Measurements from ENCODE around the gene CLOCK.

Gene CLOCK

GRCh38 chr4:55491486-55491885, 55.2 kb downstream of the CLOCK start:
- Histone ChIP-seq H3K36me3 (ENCODE audit: control insufficient read depth in 1 of 2, insufficient read depth in 2 of 2, low read length in 2 of 2) (peaks cover 8 to 12% of the 10 kb centered on the region in 2 donors), H3K27ac (ENCODE audit: low read depth, low read length) (no peak overlapping the region), H3K9me3 (ENCODE audit: control insufficient read depth in 1 of 2, low read length in 2 of 2) (no peaks in the 10 kb centered on the region), H3K27me3 (ENCODE audit: control insufficient read depth in 1 of 2, insufficient read depth in 2 of 2, low read length in 2 of 2) (no peaks in the 10 kb centered on the region), H3K4me3 (ENCODE audit: low read depth in 1 of 2, low read length in 2 of 2) (no peak overlapping the region), H3K9ac (ENCODE audit: low read depth in 1 of 2, low read length in 2 of 2) (no peak overlapping the region), H3K4me1 (ENCODE audit: control insufficient read depth in 1 of 2, insufficient read depth in 2 of 2, low read length in 2 of 2) (no peaks in the 10 kb centered on the region)

DNA sequence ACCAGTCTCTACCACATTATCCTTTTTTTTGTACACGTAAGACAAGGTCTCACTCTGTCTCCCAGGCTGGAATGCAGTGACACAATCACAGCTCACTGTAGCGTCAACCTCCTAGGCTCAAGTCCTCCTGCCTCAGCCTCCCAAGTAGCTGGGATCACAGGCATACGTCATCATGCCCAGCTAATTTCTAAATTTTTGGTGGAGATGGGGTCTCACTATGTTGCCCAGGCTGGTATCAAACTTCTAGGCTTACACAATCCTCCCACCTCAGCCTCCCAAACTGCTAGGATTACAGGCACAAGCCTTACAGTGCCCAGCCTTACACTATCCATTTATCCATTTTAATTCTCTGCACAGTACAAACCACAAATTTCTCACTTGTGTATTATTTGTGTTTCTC, 58.0 kb downstream of the CLOCK start:
- Histone ChIP-seq H3K4me3 (ENCODE audit: low read depth in 1 of 2, low read length in 2 of 2) (no peak overlapping the region), H3K27ac (ENCODE audit: low read depth, low read length) (no peak overlapping the region), H3K36me3 (ENCODE audit: control insufficient read depth in 1 of 2, insufficient read depth in 2 of 2, low read length in 2 of 2) (peaks cover 5 to 10% of the 10 kb centered on the region in 2 donors)

DNA sequence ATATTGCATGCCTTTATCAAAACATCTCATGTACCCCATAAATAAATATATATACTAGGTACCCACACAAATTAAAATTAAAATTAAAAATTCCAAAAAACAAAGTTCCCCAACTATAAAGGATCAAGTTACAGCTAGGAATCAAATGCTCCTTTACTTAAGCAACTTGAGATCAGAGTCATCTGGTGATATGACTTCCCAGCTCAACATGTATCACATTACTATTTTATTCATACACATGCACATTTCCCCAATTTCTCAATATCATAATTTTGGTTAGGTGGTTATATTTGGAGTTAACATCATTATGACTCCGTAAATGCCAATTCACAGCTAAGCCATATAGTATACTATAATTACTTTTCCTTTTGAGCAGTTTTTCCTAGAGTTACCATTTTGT, 60.9 kb downstream of the CLOCK start:
- Histone ChIP-seq H3K27ac (ENCODE audit: low read depth, low read length) (no peak overlapping the region), H3K36me3 (ENCODE audit: control insufficient read depth in 1 of 2, insufficient read depth in 2 of 2, low read length in 2 of 2) (peaks cover 5 to 10% of the 10 kb centered on the region in 2 donors), H3K27me3 (ENCODE audit: control insufficient read depth in 1 of 2, insufficient read depth in 2 of 2, low read length in 2 of 2) (no peaks in the 10 kb centered on the region), H3K4me3 (ENCODE audit: low read depth in 1 of 2, low read length in 2 of 2) (no peak overlapping the region), H3K9me3 (ENCODE audit: control insufficient read depth in 1 of 2, low read length in 2 of 2) (no peaks in the 10 kb centered on the region), H3K4me1 (ENCODE audit: control insufficient read depth in 1 of 2, insufficient read depth in 2 of 2, low read length in 2 of 2) (no peaks in the 10 kb centered on the region), H3K9ac (ENCODE audit: low read depth in 1 of 2, low read length in 2 of 2) (no peak overlapping the region)

More for the DNA sequence above, 58.0 kb downstream of the CLOCK start:
- no peaks in the 10 kb centered on the region for H3K4me1 ChIP-seq (ENCODE audit: control insufficient read depth in 1 of 2, insufficient read depth in 2 of 2, low read length in 2 of 2)
- H3K27me3 ChIP-seq (ENCODE audit: control insufficient read depth in 1 of 2, insufficient read depth in 2 of 2, low read length in 2 of 2), result no peaks in the 10 kb centered on the region
- no peaks in the 10 kb centered on the region for H3K9me3 ChIP-seq (ENCODE audit: control insufficient read depth in 1 of 2, low read length in 2 of 2)
- no peak overlapping the region for H3K9ac ChIP-seq (ENCODE audit: low read depth in 1 of 2, low read length in 2 of 2)

GRCh38 chr4:55483315-55483714, 63.4 kb downstream of the CLOCK start:
- Histone ChIP-seq H3K9me3 (ENCODE audit: control insufficient read depth in 1 of 2, low read length in 2 of 2) (no peaks in the 10 kb centered on the region), H3K9ac (ENCODE audit: low read depth in 1 of 2, low read length in 2 of 2) (no peak overlapping the region), H3K36me3 (ENCODE audit: control insufficient read depth in 1 of 2, insufficient read depth in 2 of 2, low read length in 2 of 2) (peaks cover 4 to 5% of the 10 kb centered on the region in 2 donors), H3K27me3 (ENCODE audit: control insufficient read depth in 1 of 2, insufficient read depth in 2 of 2, low read length in 2 of 2) (no peaks in the 10 kb centered on the region), H3K4me3 (ENCODE audit: low read depth in 1 of 2, low read length in 2 of 2) (no peak overlapping the region), H3K4me1 (ENCODE audit: control insufficient read depth in 1 of 2, insufficient read depth in 2 of 2, low read length in 2 of 2) (no peaks in the 10 kb centered on the region), H3K27ac (ENCODE audit: low read depth, low read length) (no peak overlapping the region)

DNA sequence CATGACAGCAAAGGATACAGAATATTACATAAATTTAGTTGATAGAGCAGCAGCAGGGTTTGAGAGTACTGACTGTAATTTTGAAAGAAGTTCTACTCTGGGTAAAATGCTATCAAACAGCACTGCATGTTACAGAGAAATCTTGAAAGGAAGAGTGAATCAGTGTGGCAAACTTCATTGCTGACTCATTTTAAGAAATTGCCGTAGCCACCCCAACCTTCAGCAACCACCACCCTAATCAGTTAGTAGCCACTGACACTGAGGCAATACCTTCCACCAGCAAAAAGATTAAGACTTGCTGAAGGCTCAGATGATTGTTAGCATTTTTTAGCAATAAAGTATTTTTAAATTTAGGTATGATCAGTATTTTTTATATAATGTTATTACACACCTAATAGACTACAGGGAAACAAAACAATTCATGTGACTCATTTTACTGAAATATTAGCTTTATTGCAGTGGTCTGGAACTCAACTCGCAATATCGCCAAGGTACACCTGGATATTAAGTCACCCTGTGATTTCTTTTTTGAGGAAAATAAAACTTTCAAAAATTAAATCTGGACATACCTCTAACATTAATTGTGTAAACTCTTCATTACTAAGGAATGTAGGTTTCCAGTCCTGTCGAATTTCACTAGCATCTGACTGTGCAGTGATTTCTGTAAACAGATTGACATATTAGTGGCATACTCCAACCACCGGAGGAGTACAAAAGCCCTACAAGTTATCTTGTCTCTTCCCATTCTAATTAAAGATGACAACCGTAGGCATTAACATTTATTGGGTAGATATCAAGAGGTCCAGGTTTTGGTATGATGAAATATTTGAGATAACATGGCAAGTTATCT, 71.1 kb downstream of the CLOCK start:
- Histone ChIP-seq H3K4me1 (ENCODE audit: control insufficient read depth in 1 of 2, insufficient read depth in 2 of 2, low read length in 2 of 2) (no peaks in the 10 kb centered on the region), H3K9ac (ENCODE audit: low read depth in 1 of 2, low read length in 2 of 2) (no peak overlapping the region), H3K27me3 (ENCODE audit: control insufficient read depth in 1 of 2, insufficient read depth in 2 of 2, low read length in 2 of 2) (no peaks in the 10 kb centered on the region), H3K36me3 (ENCODE audit: control insufficient read depth in 1 of 2, insufficient read depth in 2 of 2, low read length in 2 of 2) (peaks cover 12 to 38% of the 10 kb centered on the region in 2 donors), H3K9me3 (ENCODE audit: control insufficient read depth in 1 of 2, low read length in 2 of 2) (peaks cover 6 to 7% of the 10 kb centered on the region in 2 donors), H3K4me3 (ENCODE audit: low read depth in 1 of 2, low read length in 2 of 2) (no peak overlapping the region), H3K27ac (ENCODE audit: low read depth, low read length) (no peak overlapping the region)

DNA sequence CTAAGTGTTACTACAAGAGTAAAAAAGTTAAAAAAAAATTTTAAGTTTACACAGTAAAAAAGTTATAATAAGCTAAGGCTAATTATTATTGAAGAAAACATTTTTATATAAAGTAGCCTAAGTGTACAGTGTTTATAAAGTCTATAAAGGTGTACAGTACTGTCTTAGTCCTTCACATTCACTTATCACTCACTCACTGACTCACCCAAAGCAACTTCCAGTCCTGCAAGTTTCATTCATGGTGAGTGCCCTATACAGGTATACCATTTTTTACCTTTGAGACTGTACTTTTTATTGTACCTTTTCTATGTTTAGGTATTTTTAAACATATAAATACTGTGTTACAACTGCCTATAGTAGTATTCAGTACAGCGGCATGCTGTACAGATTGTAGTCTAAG, 76.7 kb downstream of the CLOCK start:
- Histone ChIP-seq H3K4me3 (ENCODE audit: low read depth in 1 of 2, low read length in 2 of 2) (no peak overlapping the region), H3K36me3 (ENCODE audit: control insufficient read depth in 1 of 2, insufficient read depth in 2 of 2, low read length in 2 of 2) (peaks cover 12 to 35% of the 10 kb centered on the region in 2 donors), H3K27ac (ENCODE audit: low read depth, low read length) (no peak overlapping the region)

GRCh38 chr4:55468724-55469123, 78.0 kb downstream of the CLOCK start:
- H3K36me3 ChIP-seq (ENCODE audit: control insufficient read depth in 1 of 2, insufficient read depth in 2 of 2, low read length in 2 of 2), result peaks cover 7 to 22% of the 10 kb centered on the region in 2 donors
- H3K9ac ChIP-seq (ENCODE audit: low read depth in 1 of 2, low read length in 2 of 2), result no peak overlapping the region
- H3K27ac ChIP-seq (ENCODE audit: low read depth, low read length), result no peak overlapping the region
- H3K9me3 ChIP-seq (ENCODE audit: control insufficient read depth in 1 of 2, low read length in 2 of 2), result no peaks in the 10 kb centered on the region
- H3K4me3 ChIP-seq (ENCODE audit: low read depth in 1 of 2, low read length in 2 of 2), result no peak overlapping the region
- H3K4me1 ChIP-seq (ENCODE audit: control insufficient read depth in 1 of 2, insufficient read depth in 2 of 2, low read length in 2 of 2), result no peaks in the 10 kb centered on the region
- H3K27me3 ChIP-seq (ENCODE audit: control insufficient read depth in 1 of 2, insufficient read depth in 2 of 2, low read length in 2 of 2), result no peaks in the 10 kb centered on the region

More for the DNA sequence above, 76.7 kb downstream of the CLOCK start:
- H3K9me3 ChIP-seq (ENCODE audit: control insufficient read depth in 1 of 2, low read length in 2 of 2), result peaks cover 4 to 6% of the 10 kb centered on the region in 2 donors
- no peaks in the 10 kb centered on the region for H3K4me1 ChIP-seq (ENCODE audit: control insufficient read depth in 1 of 2, insufficient read depth in 2 of 2, low read length in 2 of 2)
- H3K27me3 ChIP-seq (ENCODE audit: control insufficient read depth in 1 of 2, insufficient read depth in 2 of 2, low read length in 2 of 2), result no peaks in the 10 kb centered on the region
- no peak overlapping the region for H3K9ac ChIP-seq (ENCODE audit: low read depth in 1 of 2, low read length in 2 of 2)

GRCh38 chr4:55466001-55466400, 80.7 kb downstream of the CLOCK start:
- Histone ChIP-seq H3K27ac (ENCODE audit: low read depth, low read length) (no peak overlapping the region), H3K4me3 (ENCODE audit: low read depth in 1 of 2, low read length in 2 of 2) (no peak overlapping the region), H3K4me1 (ENCODE audit: control insufficient read depth in 1 of 2, insufficient read depth in 2 of 2, low read length in 2 of 2) (no peaks in the 10 kb centered on the region), H3K9ac (ENCODE audit: low read depth in 1 of 2, low read length in 2 of 2) (no peak overlapping the region), H3K27me3 (ENCODE audit: control insufficient read depth in 1 of 2, insufficient read depth in 2 of 2, low read length in 2 of 2) (no peaks in the 10 kb centered on the region), H3K36me3 (ENCODE audit: control insufficient read depth in 1 of 2, insufficient read depth in 2 of 2, low read length in 2 of 2) (peaks cover 9 to 14% of the 10 kb centered on the region in 2 donors), H3K9me3 (ENCODE audit: control insufficient read depth in 1 of 2, low read length in 2 of 2) (no peaks in the 10 kb centered on the region)

- Histone ChIP-seq H3K4me3 (ENCODE audit: low read depth in 1 of 2, low read length in 2 of 2) (no peak overlapping the region), H3K36me3 (ENCODE audit: control insufficient read depth in 1 of 2, insufficient read depth in 2 of 2, low read length in 2 of 2) (peaks cover 2 to 10% of the 10 kb centered on the region in 2 donors), H3K27me3 (ENCODE audit: control insufficient read depth in 1 of 2, insufficient read depth in 2 of 2, low read length in 2 of 2) (no peaks in the 10 kb centered on the region), H3K9ac (ENCODE audit: low read depth in 1 of 2, low read length in 2 of 2) (no peak overlapping the region), H3K4me1 (ENCODE audit: control insufficient read depth in 1 of 2, insufficient read depth in 2 of 2, low read length in 2 of 2) (no peaks in the 10 kb centered on the region), H3K9me3 (ENCODE audit: control insufficient read depth in 1 of 2, low read length in 2 of 2) (no peaks in the 10 kb centered on the region), H3K27ac (ENCODE audit: low read depth, low read length) (no peak overlapping the region)
Observed at GRCh38 chr4:55458611-55459010, 88.1 kb downstream of the CLOCK start.

DNA sequence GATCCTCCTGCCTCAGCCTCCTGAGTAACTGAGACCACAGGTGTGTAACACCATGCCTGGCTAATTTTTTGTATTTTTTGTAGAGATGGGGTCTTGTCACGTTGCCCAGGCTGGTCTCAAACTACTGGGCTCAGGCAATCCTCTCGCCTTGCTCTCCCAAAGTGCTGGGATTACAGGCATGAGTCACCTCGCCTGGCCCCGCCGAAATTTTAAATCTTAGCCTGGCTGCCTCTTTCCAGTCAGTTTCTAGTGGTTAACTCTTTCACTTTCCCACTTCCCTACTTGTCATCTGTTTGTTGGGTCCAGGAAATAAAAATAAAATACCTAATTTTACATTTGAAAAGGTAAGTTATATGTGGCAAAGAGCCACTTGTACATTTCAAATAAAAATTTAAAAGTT, 88.5 kb downstream of the CLOCK start:
- Histone ChIP-seq H3K9ac (ENCODE audit: low read depth in 1 of 2, low read length in 2 of 2) (no peak overlapping the region), H3K4me3 (ENCODE audit: low read depth in 1 of 2, low read length in 2 of 2) (no peak overlapping the region), H3K36me3 (ENCODE audit: control insufficient read depth in 1 of 2, insufficient read depth in 2 of 2, low read length in 2 of 2) (peaks cover 3 to 10% of the 10 kb centered on the region in 2 donors), H3K4me1 (ENCODE audit: control insufficient read depth in 1 of 2, insufficient read depth in 2 of 2, low read length in 2 of 2) (no peaks in the 10 kb centered on the region), H3K27me3 (ENCODE audit: control insufficient read depth in 1 of 2, insufficient read depth in 2 of 2, low read length in 2 of 2) (no peaks in the 10 kb centered on the region), H3K9me3 (ENCODE audit: control insufficient read depth in 1 of 2, low read length in 2 of 2) (no peaks in the 10 kb centered on the region), H3K27ac (ENCODE audit: low read depth, low read length) (no peak overlapping the region)

All from duodenal mucosa (tissue), 2 donors.